GM18873 (cell line): ENCODE results near the gene TSPAN9.

Experiments used
- ATAC-seq: cut with Tn5 transposase; IDR thresholded peaks from one replicate; pipeline ENCODE4 v1.9.1; 2021; ENCODE audit warnings: mild to moderate bottlenecking, moderate library complexity, moderate number of reproducible peaks; ENCODE audit not compliant: unreplicated experiment, low FRiP score

TSPAN9 gene

DNA sequence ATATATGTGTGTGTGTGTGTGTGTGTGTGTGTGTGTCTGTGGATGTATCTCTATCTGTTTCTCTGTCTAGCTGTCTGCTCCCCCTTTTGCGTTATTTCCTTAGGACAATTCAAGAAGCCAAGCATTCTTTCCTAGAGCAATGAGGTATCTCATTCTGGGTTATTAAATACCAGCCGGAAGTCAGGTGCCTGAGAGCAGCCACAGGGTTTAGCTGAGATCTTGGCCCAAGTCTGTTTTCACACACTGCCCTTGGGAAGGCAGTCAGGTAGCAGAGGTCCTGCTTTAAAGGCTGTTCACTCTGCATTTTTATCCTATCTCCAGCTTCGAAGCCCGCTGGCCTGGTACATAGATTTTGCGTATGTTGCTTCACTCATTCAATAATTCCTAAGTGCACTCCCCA is 76.8 kb downstream of the TSPAN9 start:
- ATAC-seq, result no peak

DNA sequence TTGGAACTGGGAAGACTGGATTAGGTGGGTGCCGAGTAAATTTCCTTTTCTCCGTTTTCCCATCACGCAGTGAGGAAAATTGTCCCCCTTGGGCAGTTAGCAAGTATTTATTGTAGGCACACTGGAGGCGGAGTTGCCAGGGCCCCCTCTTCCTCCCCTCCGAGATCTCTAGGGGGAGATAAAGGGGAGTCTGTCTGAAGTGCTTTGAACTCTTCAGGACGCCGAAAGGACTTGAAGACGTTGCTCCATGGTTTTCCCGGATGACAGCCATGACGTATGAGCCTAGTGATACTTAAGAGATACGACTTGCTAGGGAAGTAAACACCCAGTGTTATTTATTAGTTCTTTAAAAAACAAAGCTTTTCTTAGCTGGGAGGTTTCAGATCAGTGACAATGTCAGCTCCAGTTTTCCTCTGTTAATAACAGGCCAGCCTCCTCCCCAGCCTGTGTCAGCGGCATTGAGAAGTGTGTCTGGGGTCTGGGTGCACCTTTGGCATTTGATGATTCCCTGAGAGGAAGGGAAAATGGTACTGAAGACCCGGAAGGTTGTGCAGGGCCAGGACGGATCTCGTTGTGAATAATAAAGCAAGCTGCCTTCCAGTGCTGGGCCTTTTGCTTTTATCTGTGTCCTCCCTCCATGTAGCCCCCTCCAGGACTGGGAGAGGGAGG is 78.7 kb downstream of the TSPAN9 start:
- no peak for ATAC-seq

DNA sequence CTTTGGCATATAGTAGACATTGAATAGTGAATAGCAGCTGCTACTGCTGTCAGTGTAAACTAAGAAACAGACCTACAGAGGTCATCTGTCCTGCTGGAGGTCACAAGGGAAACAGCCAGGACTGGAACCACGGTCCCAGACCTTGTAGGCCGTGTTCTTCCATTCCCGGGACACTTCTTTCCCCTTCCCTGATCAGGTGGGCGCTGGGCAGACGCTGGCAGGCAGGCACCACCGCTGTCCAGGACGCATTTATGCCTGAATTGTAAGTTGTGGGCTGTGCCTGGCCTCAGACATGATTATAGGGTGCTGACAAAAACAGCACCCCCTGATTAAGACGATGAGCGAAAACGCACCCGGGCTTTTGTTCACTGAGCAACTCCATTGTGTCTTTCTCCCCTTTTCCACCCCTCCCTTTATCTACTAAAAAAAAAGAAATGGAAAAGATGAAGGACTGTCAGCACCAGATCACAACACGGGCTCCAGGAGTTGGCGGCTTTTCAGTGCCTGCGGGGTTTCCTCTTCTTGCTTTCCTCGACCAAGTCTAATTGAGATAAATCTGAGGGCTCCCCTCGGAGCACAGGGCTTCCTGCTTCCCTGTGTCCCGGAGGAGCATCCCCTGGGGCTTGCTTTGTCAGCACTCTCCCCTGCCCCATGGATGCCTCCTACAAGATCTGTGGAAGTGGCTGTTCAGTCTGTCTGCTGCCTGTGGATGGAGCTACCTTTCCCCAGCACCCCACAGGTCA is 80.6 kb downstream of the TSPAN9 start:
- no peak for ATAC-seq

DNA sequence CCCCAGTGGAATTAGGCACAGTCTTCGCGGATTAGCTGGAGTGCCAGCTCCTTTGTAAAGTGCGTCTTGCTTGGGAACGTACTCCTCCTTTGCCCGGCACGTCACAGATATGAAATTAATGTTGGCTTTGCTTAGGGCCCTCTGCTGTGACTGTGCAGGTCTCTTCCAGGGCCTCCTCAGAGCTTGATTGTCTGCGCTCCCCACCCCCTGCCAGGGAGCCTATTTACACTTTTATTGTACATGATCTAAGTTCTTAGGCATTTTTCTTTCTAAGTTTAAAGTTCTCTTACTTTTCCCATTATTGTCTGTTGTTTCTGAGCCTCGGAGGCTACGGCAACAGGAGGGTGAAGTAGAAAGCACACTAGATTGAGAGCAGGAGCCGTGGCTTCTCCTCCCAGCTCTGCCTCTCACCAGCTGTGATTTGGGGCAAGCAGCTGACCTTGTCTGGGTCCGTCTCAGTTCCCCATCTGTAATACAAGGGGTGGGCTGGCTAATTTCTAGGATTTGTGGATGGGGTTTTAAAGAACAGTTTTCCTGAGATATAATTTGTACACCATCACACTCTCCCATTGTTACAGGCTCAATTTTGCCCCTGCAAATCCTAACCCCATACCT is 81.8 kb downstream of the TSPAN9 start:
- no peak for ATAC-seq

DNA sequence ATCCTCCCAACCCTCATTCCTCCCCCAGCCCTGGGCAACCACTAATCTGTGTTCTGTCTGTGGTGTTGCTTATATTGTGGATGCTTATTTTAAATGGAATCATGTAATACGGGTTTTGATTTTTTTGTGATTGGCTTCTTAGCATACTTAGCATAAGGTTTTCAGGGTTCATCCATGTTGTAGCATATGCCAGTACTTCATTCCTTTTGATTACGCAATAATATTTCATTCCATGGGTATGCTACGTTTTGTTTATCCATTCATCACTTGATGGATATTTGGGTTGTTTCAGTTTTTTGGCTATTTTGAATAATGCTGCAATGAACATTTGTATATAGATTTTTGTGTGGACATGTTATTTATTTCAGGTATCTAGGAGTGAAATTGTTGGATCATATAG is 82.9 kb downstream of the TSPAN9 start:
- no peak for ATAC-seq

DNA sequence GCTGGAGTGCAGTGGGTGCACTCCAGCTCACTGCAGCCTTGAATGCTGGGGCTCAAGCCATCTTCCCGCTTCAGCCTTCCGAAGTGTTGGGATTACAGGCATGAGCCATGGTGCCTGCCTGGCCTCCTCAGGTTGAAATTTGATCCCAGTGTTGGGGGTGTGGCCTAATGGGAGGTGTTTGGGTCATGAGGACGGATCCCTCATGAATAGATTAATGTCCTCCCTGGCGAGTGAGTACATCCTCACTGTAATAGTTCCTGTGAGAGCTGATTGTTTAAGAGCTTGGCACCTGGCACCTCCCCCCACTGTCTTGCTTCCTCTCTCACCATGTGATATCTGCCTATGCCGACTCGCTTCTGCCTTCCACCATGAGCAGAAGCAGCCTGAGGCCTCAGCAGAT is 84.7 kb downstream of the TSPAN9 start:
- ATAC-seq, result no peak

DNA sequence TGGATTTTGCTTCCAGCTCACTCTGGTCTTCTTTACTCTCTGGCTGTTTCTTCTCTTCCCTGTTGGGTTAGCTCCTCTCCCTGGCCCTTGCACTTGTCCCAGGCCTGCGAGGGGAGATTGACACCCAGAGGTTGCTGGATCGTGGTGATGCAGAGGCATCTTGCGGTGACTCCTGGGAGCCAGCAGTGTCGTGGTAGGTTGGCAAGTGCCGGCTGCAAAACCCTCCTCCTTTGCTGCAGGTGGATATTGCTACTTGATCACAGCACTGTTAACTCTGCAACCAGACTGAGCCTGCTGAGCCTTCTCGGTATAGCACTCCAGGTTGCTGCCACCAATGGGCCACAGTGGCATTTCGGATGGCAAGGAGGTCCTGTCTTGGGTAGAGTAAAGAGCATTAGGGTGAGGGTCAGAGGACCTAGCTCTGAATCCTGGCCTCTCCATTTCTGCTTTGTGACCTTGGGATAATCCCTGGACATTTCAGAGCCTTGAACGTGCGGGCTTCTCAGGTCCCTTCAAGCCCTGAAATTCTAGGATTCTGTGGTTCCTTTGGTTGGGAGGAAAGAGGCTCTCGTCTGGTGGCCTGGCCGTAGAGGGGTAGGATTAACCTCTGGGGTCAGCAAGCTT is 87.4 kb downstream of the TSPAN9 start:
- ATAC-seq, result no peak

DNA sequence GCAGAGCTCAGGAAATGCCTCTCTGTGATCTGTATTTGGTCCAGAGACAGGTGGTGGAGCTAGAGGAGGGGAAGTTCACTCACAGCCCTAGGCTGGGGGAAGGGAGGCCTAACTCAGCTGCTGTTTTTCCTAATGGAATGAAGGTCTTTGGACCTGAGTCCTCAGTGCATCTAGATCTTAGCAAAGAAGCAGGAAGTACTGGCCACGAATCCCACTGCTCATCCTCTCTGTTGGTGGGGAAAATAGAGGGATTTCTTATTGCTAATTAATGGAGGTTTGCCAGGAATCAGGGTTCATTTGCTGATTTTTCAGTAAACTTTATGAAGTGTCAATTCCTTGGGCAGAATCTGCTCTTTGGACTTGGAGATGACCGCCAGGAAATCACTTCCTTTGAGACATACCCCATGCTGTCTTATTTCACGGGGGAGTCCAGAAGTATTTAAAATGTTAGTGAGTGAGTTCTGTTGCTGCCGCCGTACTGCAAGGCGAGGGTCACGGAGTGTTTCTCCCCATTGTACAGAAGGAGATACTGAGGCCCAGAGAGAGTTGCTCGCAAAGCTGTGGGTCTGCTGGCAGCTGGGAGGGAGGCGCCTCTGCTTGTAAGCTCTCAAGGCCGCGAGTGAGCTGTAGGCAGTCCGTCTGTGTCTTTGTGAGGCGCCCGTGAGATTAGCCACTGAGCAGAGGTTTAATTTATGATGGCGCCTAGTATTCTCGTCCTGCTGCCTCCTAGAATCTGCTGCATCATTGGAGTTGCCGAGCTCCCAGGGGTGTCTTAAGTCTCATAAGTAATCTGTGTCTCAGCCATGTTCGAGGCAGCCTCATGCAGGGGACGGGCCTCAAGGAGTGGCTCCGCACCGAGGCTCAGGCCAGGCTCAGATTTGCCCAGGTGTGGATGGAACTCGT is 88.2 kb downstream of the TSPAN9 start:
- no peak for ATAC-seq

DNA sequence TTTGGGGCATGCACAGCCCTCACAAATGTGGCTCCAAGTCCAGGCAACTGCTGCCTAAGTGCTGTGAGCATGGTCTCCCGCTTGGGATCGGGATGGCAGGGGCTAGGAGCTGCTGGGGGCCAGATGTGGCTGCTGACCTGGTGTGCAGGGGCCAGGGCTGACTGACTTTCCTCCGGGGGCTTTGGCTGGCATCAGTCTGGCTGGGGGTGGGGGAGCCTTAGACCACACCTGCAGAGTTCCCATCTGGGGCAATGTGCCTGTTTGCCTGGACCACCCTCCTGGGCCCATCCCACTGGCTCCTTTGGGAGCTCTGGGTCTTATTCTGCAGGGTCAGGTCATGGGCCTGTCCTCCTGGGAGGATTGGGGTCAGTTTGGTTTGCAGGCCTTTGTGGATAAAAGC is 90.5 kb downstream of the TSPAN9 start:
- no peak for ATAC-seq

DNA sequence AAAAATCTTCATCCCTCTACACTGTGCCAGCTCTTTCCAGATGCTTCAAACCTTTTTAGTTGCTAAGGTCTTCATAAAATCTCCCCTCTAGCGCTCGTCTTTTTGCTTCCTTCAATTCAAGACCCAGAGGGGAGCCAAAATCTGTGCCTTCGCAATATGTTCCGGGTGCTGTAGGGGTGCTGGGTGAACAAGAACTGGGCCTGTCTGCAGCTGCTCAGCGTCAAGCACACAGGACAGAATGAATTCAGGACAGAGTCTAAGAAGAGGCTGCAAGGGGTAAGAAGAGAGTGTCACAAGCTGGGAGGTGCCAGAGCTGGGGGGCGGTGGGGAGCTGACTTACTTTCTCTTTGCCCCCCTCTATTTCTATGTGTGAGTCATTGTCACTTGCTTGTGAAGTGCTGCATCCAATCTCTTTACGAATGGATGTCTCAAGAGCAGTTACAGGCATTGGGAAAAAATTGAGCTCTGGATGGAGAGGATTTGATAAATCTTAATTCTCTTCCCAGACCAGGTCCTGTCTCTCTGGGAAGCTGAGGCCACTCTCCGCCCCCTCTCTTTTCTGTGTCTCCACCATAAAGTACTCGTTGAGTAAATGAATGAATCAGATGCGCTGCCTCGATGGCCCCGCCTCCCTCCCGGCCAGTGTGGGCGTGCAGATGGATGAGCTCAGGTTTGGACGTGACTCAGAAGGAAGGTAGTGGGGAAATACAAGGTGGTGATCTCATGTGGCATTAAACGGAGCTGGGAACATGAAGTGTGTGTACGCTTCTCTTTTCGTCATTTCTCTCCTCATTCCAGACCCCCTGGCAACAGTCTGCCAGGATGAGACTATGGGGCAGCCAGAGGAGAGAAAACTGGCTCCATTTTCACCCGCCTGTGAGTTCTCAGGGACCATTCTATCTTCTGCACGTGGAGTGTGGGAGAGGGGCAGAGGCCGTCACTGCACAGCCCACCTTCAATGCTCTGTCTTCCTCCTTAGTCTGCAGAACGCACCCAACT is 91.3 kb downstream of the TSPAN9 start:
- no peak for ATAC-seq

DNA sequence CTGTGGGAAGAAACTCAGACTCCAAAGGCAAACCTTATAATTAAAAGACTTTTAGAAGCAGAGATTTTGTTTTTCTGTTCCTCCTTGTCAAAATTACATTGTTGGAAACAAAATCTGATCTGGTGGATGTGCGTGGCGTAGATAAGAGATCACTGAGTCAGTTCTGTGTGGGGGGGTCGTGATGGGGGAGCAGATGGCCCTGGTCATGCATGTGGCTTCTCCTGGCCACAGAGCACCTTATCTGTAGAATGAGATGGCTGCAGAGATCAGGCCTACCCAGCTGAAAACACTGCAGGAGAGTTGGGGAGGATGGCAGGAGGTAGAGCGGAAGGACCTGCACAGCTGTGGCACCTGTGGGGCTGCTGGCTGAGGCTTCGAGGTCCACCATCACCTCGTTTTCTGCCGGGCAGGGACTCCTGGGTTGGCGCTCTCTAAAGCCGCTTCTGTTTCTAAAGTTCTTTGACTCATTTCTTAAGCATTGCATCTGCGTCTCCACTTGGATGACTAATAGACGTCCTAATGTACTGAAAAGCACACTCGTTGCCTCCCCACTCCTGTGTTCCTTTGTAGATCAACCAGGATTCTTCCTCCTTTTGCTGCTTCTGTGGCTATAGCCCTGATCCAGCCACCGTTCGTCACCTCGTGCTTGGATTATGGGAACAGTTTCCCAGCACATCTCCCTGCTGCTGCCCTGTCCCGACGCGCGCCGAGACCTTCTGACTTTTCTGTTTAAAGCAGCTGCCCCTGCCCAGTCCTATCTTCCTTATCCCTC is 93.4 kb downstream of the TSPAN9 start:
- no peak for ATAC-seq

DNA sequence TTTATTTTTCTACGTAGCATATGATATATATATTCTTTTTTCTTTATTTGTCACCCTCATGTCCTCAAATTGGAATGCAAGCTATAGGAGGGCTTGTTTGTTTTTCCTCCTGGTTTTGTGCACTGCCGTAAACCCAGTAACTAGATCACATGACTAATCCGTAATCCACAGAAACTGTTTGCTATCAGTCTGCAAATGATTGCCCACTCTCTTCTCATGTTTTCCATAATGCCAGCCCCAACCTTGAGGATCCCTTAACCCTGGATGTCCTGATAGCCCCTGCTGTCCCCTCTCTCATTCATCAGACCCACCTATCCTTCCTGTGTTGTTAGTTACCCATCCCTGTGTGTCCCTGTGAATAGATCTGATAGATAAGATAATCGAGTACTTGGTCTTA is 94.0 kb downstream of the TSPAN9 start:
- no peak for ATAC-seq

DNA sequence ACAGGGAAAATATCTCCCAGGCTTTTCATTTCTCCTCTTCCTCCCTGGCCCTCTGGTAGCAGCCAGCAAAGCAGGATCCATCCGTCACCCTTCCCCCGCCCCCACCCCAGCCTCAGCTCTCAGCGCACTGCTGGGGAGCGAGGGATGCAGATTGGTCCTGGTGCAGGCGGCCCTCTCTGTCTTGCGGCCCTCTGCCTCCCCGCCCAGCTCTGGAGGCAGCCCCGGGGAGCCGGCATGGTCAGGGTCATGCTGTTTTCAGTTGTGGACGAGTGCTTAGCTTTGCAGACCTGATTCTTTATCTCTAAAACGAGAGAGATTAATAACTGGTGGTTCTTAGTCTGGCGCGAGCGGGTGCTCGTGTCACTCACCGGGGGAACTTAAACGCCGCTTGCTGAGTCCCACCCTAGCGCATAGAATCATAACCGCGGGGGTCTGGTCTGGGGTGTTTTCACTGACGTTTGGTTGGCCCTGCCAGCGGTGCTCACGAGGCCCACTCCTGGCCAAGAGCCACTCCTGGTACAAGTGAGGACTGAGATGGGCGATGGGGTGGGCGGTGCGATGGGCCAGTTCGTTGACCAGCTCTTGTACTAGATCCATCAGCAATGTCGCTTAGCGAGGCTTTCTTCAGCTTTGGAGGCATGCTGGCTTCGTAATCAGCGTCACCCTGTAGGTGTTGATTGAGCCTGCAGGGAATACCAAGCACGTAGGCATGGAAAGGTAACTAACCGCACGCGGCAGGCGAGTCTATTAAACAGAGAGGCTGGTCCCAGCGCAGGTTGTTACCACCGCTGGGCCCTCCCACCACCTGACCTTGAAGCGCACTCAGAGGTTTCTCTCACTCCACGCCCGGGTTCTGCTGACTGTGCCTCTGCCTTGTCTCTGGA is 95.2 kb downstream of the TSPAN9 start:
- ATAC-seq, result no peak

DNA sequence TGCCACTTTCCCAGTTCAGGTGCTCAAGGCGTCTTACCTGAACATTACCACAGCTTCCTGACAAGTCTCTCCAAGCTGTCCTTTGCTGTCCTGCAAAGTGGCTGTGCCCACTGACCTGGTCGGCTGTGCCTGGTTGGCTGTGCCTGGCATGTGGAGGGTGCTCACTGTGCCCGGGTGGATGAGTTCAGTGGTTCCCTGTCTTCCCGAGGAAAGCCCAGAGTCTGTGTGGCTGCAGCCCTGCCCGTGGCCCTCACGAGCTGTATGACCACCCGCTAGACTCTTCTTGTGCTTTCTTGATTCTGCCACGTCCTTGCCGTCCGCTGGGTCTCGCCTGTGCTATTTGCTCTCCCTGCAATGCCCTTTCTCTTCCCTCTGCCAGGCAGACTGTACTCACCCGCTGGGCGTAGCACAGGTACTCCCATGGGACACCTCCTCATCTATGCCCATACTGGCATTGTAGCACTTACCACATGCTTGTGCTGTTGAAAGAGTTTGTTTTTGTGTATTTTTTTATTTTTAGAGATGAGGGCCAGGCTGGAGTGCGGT is 95.9 kb downstream of the TSPAN9 start:
- no peak for ATAC-seq

DNA sequence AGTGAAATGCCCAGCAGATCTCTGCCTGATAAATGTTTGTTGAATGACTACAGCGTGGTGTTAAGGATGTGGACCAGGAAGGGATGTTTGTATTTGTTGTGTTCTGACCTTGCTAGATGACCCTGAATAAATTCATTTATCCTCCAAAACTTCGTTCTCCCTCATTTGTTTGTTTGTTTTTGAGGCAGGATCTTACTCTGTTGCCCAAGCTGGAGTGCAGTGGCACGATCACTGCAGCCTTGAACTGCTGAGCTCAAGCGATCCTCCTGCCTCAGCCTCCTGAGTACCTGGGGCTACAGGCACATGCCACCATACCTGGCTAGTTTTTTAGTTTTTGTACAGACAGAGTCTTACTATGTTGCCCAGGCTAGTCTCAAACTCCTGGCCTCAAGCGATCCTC is 96.7 kb downstream of the TSPAN9 start:
- ATAC-seq, result no peak

DNA sequence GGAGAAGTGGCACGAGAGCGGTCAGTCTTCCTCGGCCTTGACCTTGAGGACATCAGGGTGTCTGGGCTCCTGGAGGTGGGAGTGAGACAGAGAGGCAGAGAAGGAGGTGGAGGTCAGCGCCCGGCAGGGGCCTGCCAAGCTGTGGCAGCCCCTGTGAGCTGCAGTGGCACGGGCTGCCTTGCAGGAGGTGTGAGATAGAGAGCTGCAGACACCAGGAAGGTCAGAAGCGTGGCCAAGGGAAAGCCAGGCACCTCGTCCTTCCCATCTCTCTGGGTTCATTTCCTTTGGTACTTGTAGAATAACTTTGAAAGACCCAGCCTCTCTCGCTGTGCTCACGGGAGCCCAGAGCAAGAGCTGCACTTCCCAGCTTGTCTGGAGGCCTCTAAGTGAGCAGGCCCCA is 98.1 kb downstream of the TSPAN9 start:
- ATAC-seq, result no peak

DNA sequence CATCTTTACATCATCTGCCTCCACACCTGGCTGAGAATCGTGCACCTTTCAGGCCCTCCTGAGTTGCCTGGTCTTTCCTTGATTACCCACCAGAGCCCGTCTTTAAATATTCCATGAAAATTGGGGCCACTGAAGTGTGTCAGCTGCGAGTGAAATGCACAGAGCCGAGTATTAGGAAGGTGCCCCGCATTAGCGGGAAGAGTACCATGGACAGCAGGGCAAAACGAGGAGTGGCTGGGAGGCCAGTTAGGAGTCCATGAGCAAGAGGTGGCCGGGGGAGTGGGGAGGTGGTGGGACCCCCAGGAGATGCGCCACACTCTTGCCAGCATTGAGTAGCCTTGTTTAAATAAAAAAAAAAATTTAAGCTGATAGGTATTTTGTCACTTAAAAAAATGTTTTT is 99.6 kb downstream of the TSPAN9 start:
- no peak for ATAC-seq
